Measurements from ENCODE around the gene NPC1L1. TPM values are rescaled to one million over a fixed set of nuclear protein-coding genes. Genes with fewer than 3 reads are reported as not detected.

NPC1L1 gene
- total RNA-seq, 1 experiment from 2014 or later, result 0.15 TPM

DNA sequence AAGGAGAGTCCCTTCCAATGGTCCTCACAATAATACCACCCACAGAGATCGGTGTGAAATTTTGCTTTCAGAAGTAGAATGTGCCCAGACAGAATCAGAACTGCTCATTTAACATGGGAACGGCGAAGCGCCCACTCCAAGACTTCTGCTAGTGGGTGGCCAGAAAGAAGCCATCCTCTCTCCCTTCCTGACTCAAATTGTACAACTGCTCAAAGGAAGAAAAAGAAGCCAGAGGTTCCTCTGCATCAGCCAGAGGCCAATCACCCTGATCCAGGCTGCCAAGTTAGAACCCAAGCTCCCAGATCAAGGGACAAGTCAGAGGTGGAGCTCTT is 73.9 kb downstream of the NPC1L1 start:
- POLR2A ChIA-PET, result interaction anchor here (1.4 kb wide), 1 partner anchor 33 kb away, joined by 4 read pairs; no protein-coding TSS in a partner anchor

DNA sequence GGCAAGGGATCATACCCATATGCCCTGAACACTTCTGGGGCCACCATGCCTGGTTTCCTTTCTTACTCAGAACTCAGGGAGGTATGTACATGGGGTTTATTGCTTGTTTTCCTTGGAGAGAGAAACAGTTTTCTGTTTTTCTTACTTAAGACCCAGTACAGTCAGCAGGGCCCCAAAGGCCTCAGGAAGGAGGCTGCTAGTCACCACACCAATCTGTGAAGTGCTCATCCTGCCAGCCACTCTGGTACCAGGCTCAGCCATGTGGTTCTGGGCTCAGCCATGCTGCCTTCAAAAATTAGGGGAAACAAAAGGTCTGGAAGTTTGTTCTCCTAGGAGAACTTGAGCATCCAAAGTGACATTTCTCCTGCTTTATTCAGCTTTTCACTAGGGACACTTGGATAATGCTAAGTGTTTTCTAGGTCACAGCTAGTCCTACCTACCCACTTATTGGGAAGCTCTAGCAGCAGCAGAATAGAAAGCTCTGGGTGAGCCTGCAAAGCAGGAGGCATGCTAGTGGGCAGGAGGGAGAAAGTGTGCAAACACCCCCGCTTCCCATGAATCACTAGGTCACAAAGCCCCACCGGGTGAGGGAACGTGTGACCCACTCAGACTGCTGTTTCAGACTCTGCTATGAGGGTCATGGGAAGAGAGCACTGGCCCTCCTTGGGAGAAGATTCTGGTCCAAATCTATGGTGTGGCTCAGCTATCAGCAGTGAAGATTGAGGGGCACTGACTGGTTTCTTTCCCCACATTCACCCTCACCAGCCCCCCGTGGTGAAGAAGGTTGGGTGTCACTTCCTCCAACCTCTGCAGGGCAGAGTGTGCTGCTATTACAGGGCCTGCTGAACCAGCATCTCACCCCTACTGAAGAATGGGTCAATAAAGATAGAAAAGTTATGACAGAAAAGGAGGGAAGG is 74.6 kb downstream of the NPC1L1 start:
- Mint-ChIP-seq H3K36me3 (peaks cover 23% of the 10 kb centered on the region), H3K4me1 (peaks cover 1% of the 10 kb centered on the region; the same call in 1 of the 2 replicates), H3K4me3 (no peak overlapping the region), H3K27me3 (ENCODE audit: low read depth) (no peaks in the 10 kb centered on the region), H3K27ac (no peak overlapping the region), H3K9me3 (no peaks in the 10 kb centered on the region)
- ATAC-seq (no peak), DNase-seq (ENCODE audit: low spot score) (no peak)
- ChIA-PET POLR2A (interaction anchor here (1.4 kb wide), 1 partner anchor 32 kb away, joined by 4 read pairs; no protein-coding TSS in a partner anchor), CTCF (no interaction called here)
- TF ChIP-seq GRHL2 (CRISPR knock-in tag; IDR thresholded peaks at IDR 0.05; ENCODE audit: insufficient replicate concordance, severe bottlenecking) (no peak), ATF1 (CRISPR knock-in tag; IDR thresholded peaks at IDR 0.05) (no peak), TCF7 (CRISPR knock-in tag; IDR thresholded peaks at IDR 0.05; ENCODE audit: low read depth) (no peak), ZBTB43 (CRISPR knock-in tag; IDR thresholded peaks at IDR 0.05) (no peak), ZNF138 (CRISPR knock-in tag; conservative IDR thresholded peaks at IDR 0.05) (no peak), MYBL2 (CRISPR knock-in tag; IDR thresholded peaks at IDR 0.05) (no peak)
- TF ChIP-seq, protein P1, sequence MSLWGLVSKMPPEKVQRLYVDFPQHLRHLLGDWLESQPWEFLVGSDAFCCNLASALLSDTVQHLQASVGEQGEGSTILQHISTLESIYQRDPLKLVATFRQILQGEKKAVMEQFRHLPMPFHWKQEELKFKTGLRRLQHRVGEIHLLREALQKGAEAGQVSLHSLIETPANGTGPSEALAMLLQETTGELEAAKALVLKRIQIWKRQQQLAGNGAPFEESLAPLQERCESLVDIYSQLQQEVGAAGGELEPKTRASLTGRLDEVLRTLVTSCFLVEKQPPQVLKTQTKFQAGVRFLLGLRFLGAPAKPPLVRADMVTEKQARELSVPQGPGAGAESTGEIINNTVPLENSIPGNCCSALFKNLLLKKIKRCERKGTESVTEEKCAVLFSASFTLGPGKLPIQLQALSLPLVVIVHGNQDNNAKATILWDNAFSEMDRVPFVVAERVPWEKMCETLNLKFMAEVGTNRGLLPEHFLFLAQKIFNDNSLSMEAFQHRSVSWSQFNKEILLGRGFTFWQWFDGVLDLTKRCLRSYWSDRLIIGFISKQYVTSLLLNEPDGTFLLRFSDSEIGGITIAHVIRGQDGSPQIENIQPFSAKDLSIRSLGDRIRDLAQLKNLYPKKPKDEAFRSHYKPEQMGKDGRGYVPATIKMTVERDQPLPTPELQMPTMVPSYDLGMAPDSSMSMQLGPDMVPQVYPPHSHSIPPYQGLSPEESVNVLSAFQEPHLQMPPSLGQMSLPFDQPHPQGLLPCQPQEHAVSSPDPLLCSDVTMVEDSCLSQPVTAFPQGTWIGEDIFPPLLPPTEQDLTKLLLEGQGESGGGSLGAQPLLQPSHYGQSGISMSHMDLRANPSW (CRISPR knock-in tag; conservative IDR thresholded peaks at IDR 0.05; ENCODE audit: low read depth), result no peak
- TF ChIP-seq, protein P2, sequence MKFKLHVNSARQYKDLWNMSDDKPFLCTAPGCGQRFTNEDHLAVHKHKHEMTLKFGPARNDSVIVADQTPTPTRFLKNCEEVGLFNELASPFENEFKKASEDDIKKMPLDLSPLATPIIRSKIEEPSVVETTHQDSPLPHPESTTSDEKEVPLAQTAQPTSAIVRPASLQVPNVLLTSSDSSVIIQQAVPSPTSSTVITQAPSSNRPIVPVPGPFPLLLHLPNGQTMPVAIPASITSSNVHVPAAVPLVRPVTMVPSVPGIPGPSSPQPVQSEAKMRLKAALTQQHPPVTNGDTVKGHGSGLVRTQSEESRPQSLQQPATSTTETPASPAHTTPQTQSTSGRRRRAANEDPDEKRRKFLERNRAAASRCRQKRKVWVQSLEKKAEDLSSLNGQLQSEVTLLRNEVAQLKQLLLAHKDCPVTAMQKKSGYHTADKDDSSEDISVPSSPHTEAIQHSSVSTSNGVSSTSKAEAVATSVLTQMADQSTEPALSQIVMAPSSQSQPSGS (CRISPR knock-in tag; IDR thresholded peaks at IDR 0.05; ENCODE audit: borderline replicate concordance, low read depth), result no peak

More for the DNA sequence above, 73.9 kb downstream of the NPC1L1 start:
- Mint-ChIP-seq H3K4me1 (no peaks in the 10 kb centered on the region), H3K36me3 (peaks cover 27% of the 10 kb centered on the region), H3K27ac (no peak overlapping the region), H3K27me3 (ENCODE audit: low read depth) (no peaks in the 10 kb centered on the region), H3K4me3 (no peak overlapping the region), H3K9me3 (no peaks in the 10 kb centered on the region)
- DNase-seq (ENCODE audit: low spot score) (no peak), ATAC-seq (no peak)
- TF ChIP-seq, protein P3, sequence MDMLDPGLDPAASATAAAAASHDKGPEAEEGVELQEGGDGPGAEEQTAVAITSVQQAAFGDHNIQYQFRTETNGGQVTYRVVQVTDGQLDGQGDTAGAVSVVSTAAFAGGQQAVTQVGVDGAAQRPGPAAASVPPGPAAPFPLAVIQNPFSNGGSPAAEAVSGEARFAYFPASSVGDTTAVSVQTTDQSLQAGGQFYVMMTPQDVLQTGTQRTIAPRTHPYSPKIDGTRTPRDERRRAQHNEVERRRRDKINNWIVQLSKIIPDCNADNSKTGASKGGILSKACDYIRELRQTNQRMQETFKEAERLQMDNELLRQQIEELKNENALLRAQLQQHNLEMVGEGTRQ (CRISPR knock-in tag; IDR thresholded peaks at IDR 0.05), result no peak
- TF ChIP-seq NR2C2 (CRISPR knock-in tag; IDR thresholded peaks at IDR 0.05) (no peak), FOXK1 (CRISPR knock-in tag; IDR thresholded peaks at IDR 0.05) (no peak), NR3C1 (CRISPR knock-in tag; conservative IDR thresholded peaks at IDR 0.05; ENCODE audit: low read depth) (no peak), TEAD1 (CRISPR knock-in tag; IDR thresholded peaks at IDR 0.05) (no peak), CREM (CRISPR knock-in tag; IDR thresholded peaks at IDR 0.05) (no peak), GRHL2 (CRISPR knock-in tag; IDR thresholded peaks at IDR 0.05; ENCODE audit: insufficient replicate concordance, severe bottlenecking) (no peak), EMX1 (CRISPR knock-in tag; IDR thresholded peaks at IDR 0.05) (no peak), ZNF121 (CRISPR knock-in tag; IDR thresholded peaks at IDR 0.05) (no peak), ZNF671 (CRISPR knock-in tag; IDR thresholded peaks at IDR 0.05) (no peak), OVOL2 (CRISPR knock-in tag; IDR thresholded peaks at IDR 0.05; ENCODE audit: borderline replicate concordance) (no peak), RORB (CRISPR knock-in tag; IDR thresholded peaks at IDR 0.05) (no peak), GTF2I (CRISPR knock-in tag; conservative IDR thresholded peaks at IDR 0.05) (no peak), ZBTB43 (CRISPR knock-in tag; IDR thresholded peaks at IDR 0.05) (no peak)
- TF ChIP-seq, protein P1 (CRISPR knock-in tag; conservative IDR thresholded peaks at IDR 0.05; ENCODE audit: low read depth), result no peak
- TF ChIP-seq, protein P4, sequence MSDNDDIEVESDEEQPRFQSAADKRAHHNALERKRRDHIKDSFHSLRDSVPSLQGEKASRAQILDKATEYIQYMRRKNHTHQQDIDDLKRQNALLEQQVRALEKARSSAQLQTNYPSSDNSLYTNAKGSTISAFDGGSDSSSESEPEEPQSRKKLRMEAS (CRISPR knock-in tag; IDR thresholded peaks at IDR 0.05), result no peak
- TF ChIP-seq, protein P5, sequence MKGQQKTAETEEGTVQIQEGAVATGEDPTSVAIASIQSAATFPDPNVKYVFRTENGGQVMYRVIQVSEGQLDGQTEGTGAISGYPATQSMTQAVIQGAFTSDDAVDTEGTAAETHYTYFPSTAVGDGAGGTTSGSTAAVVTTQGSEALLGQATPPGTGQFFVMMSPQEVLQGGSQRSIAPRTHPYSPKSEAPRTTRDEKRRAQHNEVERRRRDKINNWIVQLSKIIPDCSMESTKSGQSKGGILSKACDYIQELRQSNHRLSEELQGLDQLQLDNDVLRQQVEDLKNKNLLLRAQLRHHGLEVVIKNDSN (CRISPR knock-in tag; IDR thresholded peaks at IDR 0.05), result no peak
- CTCF ChIA-PET, result no interaction called here
